Uterus (tissue), 2 donors: ENCODE data around the gene ATP1B3.

Experiments
- POLR2A ChIP-seq, 2 donors: fragments of 450-650 bp; IDR thresholded peaks; one replicate each; pipeline ENCODE4 v1.6.1; 2016; ENCODE audit warnings: antibody characterized with exemption in 2 of 2, mild to moderate bottlenecking in 1 of 2, moderate library complexity in 1 of 2
- TF ChIP-seq, protein P1 (sequence below), 4 experiments: fragments of 200-600 bp in 2 of 4; fragments of 450-650 bp in 2 of 4; sonication (generic) in 2 of 4; IDR thresholded peaks; one replicate each; pipeline ENCODE4 v1.5.1; 2016 to 2019; ENCODE audit warnings: antibody characterized with exemption in 4 of 4, mild to moderate bottlenecking in 2 of 4, moderate library complexity in 1 of 4

DNA sequence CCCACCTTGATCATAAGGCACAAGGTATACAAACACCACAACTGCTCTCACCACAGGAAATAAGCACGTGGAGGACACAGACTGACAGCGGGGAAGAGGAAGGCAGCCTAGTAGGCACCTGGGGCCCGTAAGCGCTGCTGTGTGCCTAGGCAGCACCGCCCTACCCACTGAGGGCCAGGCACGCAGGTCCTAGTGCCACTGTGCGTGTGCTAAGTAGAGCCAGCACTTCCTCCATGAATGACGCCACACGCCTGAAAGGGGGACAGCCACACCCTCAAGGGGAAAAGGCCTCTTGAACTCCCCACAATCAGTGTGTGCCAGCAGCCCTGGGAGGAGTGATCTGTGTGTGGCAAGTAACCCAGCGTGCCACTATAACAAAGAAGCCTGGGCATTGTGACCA, 73.0 kb downstream of the ATP1B3 start:
- TF ChIP-seq, protein P1, sequence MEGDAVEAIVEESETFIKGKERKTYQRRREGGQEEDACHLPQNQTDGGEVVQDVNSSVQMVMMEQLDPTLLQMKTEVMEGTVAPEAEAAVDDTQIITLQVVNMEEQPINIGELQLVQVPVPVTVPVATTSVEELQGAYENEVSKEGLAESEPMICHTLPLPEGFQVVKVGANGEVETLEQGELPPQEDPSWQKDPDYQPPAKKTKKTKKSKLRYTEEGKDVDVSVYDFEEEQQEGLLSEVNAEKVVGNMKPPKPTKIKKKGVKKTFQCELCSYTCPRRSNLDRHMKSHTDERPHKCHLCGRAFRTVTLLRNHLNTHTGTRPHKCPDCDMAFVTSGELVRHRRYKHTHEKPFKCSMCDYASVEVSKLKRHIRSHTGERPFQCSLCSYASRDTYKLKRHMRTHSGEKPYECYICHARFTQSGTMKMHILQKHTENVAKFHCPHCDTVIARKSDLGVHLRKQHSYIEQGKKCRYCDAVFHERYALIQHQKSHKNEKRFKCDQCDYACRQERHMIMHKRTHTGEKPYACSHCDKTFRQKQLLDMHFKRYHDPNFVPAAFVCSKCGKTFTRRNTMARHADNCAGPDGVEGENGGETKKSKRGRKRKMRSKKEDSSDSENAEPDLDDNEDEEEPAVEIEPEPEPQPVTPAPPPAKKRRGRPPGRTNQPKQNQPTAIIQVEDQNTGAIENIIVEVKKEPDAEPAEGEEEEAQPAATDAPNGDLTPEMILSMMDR (IDR thresholded peaks at IDR 0.05) = no peak
- no peak for TF ChIP-seq POLR2A (IDR thresholded peaks at IDR 0.05)
